ENCODE data around the gene KRTAP5-6.

The KRTAP5-6 gene

DNA sequence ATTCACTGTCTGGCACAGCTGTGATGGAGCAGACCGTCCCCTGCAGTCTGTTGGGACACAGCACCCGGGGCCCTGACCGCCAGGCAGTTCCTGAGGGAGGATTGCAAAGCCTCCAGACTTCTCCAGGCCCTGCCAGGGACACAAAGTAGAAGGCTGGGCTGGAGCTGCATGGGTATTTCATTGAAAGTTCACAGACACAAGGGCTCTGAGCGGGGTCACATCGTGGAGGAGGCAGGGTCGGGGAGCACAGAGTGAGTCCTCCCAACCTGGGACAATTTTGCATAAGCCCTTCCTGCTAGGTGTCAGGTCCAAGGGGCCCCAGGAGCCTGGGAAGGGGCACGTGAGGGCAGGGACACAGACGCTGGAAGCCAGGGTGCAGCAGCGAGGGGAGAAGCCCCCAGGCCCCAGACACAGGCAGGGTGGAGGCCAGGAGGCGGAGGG lies 37.7 kb downstream of the KRTAP5-6 start:
- DNase-seq = no peak

DNA sequence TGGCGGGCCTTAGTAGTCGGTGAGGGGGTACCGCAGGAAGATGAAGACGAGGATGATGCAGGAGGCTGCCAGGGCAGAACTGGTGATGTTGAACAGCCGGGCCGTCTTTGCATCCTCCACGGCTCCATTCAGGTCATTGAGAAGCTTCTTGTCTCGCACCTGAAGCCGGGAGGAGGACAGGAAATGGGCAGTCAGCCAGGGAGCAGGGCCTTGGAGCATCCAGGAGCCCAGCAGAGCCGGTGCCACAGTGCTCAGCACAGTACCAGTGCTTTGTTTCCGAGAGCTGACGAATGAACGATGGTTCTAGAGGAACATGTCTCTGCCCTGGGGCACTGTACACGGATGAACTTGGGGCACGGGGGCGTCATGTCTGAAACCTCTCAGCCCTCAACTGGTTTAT lies 38.3 kb downstream of the KRTAP5-6 start:
- no peak for DNase-seq

DNA sequence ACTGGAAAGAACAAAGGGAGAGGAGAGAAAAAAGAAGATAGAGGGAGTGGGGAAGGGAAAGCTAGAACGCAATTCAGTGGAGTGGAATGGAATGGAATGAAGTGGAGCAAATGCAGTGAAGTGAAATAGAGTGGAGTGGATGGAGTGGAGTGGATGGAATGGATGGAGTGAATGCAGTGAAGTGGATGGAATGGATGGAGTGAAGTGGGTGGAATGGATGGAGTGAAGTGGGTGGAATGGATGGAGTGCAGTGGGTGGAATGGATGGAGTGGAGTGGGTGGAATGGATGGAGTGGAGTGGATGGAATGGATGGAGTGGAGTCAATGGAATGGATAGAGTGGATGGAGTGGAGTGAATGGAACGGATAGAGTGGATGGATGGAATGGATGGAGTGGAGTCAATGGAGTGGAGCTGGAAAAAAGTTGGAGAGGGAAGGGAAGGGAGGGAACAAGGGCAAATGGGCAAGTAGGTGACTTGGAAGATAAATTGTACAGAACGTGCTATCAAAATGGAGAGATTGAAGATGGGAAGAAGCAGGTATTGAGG lies 39.5 kb downstream of the KRTAP5-6 start:
- no peak for DNase-seq

DNA sequence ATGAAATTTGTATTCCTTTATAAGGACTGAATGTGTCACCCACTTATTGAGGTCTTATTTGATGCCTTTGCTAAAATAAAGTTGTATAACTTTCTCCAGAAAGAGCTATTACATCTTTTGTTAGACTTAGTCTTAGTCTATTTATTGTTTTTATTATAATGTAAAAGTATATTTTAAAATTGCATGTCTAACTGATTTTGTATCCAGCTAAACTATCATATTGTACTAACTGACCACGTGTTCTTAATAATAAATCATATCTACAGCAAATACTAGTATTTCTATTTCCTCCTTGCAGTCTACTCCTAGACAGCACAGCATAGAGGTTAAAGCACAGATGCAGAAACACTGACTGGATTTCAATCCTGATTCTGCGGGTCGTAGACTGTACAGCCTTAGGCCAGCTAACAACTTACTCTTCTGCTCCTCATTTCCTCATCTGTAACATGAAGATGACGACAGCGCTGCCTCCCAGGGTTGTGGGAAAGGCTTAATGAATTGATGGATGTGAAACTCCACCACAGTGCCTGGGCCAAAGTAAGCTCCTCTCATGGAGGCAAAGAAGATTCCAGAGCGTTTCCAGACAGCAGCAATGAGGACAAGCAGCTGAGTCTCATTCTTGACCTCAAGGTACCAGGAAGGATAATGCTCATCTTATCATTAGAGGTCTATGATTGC lies 40.2 kb downstream of the KRTAP5-6 start:
- DNase-seq = no peak

DNA sequence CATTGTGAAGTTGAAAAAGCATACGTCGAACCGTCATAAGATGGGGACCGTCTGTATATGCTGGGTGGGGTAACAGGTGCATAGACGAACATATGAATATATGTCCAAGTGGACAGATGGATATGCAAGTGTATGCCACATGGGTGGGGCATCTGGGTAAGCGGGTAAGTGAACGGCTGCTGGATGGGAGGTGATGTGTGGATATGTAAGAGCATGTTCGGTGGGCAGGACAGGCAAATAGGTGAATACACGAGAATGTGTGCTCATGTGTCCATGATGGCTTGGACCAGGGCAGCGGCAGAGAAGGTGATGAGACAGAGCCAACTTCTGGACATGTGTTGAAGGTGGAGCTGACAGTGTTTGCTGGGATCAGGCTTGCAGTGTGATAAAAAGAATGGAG lies 41.4 kb downstream of the KRTAP5-6 start:
- no peak for DNase-seq

DNA sequence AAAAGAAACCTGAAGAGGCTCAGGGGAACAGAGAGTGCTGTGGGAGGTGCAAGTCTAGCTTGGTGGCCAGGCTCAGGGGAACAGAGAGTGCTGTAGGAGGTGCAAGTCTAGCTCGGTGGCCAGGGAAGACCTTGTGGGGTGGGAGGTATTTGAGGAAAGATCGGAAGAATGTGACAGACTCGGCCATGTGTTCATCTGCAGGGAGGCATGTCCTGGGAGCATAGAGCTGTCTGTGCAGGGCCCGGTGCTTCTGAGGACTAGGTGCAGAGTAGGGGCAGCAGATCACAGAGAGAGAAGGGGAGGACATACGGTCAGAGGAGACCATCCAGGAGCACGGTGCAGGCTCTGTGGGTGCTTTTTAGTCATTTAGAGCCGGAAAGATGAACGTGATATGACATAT lies 42.6 kb downstream of the KRTAP5-6 start:
- DNase-seq = no peak

DNA sequence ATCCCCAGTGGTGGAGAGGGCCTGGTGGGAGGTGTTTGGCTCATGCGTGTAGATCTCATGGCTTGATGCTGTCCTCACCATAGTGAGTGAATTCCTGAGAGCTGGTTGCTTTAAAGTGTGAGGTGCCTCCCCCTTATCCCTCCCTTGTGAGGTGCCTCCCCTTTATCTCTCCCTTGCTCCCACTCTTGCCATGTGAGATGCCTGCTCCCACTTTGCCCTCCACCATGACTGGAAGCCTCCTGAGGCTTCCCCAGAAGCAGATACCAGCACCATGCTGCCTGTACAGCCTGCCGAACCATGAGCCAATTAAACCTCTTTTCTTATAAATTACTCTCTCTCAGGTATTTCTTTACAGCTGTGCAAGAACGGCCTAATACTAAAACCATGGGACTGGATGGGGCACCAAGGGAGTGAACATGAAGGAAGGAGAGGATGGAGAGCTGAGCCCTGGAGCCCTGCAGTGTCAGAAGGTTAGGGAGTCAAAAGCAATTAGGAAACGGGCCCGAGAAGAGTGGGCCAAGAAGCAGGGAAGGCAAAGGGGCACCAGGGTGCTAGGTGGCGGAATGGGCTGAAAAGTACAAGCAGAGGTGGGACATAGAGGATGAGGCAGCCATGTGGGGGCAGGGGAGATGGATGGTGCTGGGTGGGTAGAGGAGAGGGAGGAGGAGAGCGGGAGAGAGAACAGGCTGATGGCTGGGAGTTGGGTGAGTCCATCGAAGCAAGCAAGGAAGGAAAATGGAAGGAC lies 44.0 kb downstream of the KRTAP5-6 start:
- DNase-seq = no peak

DNA sequence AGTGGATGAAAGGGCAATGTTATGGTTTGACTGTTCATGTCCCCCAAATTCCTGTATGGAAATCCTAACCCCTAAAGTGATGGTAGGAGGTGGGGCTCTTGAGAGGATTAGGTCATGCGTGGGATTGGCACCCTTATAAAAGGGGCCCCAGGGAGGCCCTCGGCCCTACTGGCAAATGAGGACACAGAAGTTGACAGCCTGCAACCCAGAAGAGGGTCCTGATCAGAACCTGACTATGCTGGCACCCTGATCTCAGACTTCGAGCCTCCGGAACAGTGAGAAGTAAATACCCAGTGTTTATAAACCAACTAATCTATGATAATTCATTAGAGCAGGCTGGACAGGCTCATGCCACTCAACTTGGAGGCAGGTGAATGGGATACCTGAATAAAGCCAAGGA lies 44.7 kb downstream of the KRTAP5-6 start:
- no peak for DNase-seq

DNA sequence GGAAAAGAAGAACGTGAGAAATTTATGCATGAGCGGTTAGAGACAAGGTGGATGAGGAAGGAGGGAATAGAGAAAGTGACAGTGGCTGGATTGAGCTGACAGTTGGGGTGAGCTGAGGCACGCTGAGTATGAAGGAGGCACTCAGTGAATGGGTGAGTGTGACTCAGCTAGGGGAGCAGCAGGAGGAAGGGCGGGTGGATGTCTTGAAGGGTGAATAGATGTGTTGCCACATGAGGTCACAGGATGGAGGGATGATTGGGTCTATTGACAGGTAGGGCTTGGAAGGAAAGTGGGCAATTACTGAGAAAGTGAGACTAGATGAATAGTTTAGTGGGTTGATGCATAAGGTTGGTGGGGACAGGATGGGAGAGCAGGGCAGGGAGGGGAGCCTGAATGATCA lies 45.4 kb downstream of the KRTAP5-6 start:
- DNase-seq = no peak

DNA sequence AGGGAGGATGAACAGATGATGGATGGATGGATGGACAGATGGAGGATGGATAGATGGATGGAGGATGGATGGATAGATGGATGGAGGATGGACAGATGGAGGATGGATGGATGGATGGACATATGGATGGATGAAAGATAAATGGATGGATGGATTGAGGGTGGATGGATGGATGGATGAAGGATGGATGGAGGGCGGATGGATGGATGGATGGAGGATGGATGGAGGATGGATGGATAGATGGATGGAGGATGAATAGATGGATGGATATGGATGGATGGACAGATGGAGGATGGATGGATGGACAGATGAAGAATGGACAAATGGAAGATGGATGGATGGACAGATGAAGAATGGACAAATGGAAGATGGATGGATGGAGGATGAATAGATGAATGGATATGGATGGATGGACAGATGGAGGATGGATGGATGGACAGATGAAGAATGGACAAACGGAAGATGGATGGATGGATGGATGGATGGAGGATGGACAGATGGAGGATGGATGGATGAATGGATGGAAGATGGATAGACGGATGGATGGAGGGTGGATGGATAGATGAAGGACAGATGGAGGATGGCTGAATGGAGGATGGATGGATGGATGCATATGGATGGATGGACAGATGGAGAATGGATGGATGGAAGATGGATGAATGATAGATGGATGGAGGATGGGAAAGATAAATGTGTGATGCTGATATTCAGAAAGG lies 46.0 kb downstream of the KRTAP5-6 start:
- DNase-seq = no peak

DNA sequence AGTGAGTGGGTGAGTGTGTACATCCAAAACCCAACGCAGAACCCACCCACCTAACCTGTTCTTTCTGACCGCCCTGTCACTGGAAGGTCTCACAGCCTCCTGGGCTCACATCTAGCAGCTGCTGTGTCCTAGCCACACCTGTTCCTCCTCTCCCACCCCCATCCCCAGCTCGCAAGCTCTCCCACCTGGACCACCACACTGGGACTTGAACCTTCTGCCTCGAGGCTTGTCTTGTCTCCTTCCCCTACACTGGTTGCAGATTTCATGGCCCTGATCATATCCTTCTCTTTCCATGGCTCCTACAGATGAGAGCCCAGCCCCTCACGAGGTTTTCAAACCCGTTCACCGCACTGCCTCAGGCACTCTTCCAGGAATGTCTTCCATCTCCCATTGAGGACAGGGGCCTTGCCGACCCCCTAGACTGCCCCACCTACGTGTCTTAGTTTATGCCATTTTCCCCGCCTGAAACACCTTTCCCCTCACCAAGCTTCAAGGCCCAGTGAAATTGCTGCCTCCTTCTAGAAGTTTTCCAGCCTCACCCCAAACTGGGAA lies 46.7 kb downstream of the KRTAP5-6 start:
- no peak for DNase-seq

DNA sequence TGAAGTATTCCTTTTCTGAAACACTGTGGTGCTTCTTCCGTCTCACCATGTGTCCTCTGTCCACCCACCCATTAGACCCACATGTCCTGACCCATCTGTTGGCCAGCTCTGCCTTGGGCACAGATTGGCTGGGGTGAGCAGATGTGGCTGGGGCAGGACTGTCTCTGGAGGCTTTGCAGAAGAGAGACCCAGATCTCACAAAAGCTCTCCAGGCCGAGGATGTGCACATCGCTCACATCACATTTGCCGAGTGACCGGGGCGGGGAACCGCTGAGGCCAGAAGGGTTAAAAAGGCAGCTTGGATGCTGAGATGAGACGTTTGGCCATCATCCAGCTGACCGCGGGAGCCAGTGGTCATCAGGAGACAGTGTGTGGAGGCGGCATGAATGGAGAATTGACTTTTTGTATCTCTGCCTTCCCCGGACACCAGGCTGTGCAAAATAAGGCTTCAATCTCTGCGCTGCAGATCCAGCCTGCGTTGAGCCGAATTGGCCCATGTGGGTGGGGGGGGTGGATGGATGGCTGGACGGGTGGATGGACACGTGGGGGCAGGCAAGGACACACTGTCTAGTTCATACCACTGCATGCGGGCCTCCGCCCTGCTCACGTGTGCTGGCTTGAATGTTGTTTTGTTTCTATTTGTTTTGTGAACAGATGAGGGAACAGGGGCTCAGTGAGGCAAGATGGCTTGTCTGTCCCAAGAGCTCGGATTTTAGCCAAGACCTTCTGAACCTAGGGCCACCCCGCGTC lies 47.3 kb downstream of the KRTAP5-6 start:
- no peak for DNase-seq

DNA sequence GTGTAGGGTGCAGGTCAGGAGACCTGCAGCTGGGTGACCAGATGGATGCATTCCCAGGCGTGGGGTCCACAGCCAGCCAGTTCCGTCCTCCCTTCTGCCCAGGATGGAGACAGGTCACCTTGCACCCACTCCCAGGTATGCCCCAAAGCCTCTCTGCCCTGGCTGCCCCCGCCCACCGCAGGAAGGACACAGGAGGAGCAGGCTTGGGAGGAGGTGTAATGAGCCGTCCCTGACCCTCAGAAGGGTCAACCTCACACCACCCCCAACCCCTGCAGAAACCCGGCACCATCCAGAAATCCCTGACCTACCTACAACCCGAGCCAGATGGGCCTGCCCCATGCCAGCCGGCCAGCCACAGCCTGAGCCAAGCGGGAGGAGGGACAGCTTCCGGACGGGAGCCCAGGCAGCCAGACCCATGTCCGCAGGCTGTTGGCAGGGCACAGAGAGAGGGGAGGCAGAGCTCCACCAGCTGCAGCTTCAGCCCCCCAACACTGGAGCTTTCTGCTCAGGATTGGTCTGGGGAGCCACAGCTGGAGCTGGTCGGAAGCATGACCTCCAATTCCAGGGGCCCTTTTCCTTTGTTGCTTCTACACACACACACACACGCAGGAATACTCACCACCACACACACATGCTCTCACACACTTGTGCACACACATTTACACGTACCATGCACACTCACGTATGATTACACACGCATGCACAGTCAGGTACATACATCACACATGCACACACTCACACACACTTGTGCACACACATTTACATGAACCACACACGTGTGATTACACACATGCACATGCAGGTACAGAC lies 48.1 kb downstream of the KRTAP5-6 start:
- no peak for DNase-seq

DNA sequence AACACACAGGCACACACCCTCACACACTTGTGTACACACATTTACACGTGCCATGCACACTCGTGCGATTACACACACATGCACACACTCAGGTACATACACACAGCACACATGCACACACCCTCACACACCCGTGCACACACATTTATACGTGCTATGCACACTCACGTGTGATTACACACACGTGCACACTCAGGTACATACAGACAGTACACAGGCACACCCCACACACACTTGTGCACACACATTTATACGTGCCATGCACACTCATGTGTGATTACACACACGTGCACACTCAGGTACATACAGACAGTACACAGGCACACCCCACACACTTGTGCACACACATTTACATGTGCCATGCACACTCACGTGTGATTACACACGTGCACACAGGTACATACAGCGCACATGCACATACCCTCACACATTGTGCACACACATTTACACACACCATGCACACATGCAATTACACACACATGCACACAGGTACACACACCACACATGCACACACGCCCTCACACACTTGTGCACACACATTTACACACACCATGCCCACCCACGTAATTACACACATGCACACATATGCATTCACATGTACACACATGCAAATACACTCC lies 48.8 kb downstream of the KRTAP5-6 start:
- DNase-seq = no peak

DNA sequence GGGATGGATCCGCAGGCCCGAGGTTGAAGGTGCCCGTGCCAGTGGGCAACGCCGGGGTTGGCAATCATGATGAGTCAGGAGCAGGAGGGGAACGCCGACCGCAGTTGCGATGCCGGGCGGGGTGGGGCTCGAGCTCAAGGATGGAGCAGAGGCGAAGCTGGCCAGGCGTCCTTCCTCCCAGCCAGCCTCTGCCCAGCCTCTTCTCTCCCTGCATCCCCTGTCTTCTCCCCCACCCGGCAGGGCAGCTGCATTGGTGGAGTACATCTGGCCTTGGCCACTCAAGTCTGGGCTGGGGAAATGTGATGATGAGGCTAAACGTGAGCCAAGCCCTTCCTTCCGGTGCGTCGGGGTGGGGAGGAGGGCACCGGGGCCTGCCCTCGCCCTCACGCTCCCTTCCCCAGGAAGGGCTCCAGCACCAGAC lies 49.5 kb downstream of the KRTAP5-6 start:
- no peak for DNase-seq

DNA sequence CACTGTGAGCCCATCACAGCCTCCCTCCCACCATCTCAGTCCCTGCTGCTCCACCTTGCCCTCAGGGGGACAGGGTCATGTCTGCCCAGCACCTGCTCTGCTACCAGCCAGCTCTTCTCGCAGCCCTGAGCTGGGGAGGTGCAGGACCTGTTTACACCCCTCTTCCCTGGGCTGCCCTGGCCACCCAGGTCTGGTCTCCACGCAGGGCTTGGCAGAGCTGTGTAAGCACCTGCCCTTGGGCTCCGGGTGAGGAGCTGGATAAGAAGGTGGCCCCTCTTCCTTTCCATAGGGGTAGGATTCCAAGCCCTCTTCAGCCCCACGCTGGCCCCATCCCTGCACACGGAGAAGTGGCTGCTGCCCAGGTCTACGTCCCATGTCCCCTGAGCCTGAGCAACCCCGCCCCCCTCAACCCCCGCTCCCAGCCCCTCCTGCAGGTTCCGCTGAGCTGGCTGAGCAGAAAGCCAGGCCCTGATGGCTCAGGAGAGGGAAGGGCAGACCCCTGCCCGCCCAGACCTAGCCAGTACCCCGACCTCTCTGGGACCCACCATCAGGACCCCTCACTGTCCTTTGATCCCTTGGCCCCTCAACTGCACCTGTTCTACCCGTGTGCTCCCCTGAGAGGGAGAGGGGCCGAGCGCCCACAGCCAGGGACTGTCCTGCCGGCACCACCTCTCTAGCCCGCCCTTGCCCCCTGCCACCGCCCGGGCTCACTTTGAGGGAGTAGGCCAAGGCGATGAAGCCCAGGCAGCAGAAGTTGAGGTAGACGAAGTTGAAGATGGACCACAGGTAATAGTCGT lies 50.2 kb downstream of the KRTAP5-6 start:
- DNase-seq = no peak
